Upper lobe of left lung (tissue), 6 donors: ENCODE data around the gene CFAP97D2. TPM values are rescaled to one million over a fixed set of nuclear protein-coding genes. Genes with fewer than 3 reads are reported as not detected.

ENCODE experiments used
- ATAC-seq, 2 donors: fragments of 200-7000 bp; cut with Tn5 transposase; one replicate each; pipeline ENCODE4 v1.9.1; 2022; ENCODE audit warnings: mild to moderate bottlenecking in 2 of 2, moderate library complexity in 2 of 2; ENCODE audit not compliant: low FRiP score in 2 of 2
- DNase-seq, 2 donors: peaks; one replicate each; pipeline ENCODE4 v3.0.0-alpha.2; 2019 to 2020
- H3K27ac ChIP-seq, 4 donors: fragments of 200-600 bp; sonication (generic); one replicate each; pipeline ENCODE4 v1.5.1; 2016 to 2019
- H3K27me3 ChIP-seq, 4 donors: fragments of 200-600 bp; sonication (generic); one replicate each; pipeline ENCODE4 v1.5.1; 2017 to 2019
- H3K36me3 ChIP-seq, 4 donors: fragments of 200-600 bp; sonication (generic); one replicate each; pipeline ENCODE4 v1.5.1; 2016 to 2019
- H3K4me1 ChIP-seq, 4 donors: fragments of 200-600 bp; sonication (generic); one replicate each; pipeline ENCODE4 v1.5.1; 2018 to 2019
- H3K4me3 ChIP-seq, 4 donors: fragments of 200-600 bp; sonication (generic); one replicate each; pipeline ENCODE4 v1.5.1; 2017 to 2019; ENCODE audit warnings: mild to moderate bottlenecking in 2 of 4, moderate library complexity in 1 of 4
- H3K9me3 ChIP-seq, 4 donors: fragments of 200-600 bp; sonication (generic); one replicate each; pipeline ENCODE4 v1.5.1; 2018 to 2019
- EP300 ChIP-seq, 4 donors: sonication (generic); formaldehyde crosslinking; IDR thresholded peaks; one replicate each; pipeline ENCODE4 v1.5.1; 2017; ENCODE audit warnings: antibody characterized with exemption in 4 of 4, control low read depth in 2 of 4
- POLR2A ChIP-seq, 4 donors: fragments of 450-650 bp; IDR thresholded peaks; one replicate each; pipeline ENCODE4 v1.5.1; 2016 to 2017; ENCODE audit warnings: antibody characterized with exemption in 4 of 4, mild to moderate bottlenecking in 2 of 4
- POLR2AphosphoS5 ChIP-seq, 2 donors: sonication (generic); formaldehyde crosslinking; IDR thresholded peaks; one replicate each; pipeline ENCODE4 v1.5.1; 2017; ENCODE audit warnings: antibody characterized with exemption in 2 of 2
- WGBS, 2 donors: methylation state at CpG; one replicate each; pipeline ENCODE4 v1.1.5; 2017 to 2018; 5-methylcytosine and 5-hydroxymethylcytosine counted together
- total RNA-seq, 6 donors: library from RNA; depleted of rRNA in 4 of 6; stranded (reverse); fragments of >200 nt in 4 of 6; gene quantifications; one replicate each; pipeline versions ENCODE4 v1.1.0 to v1.2.1, GENCODE V29; 2016 to 2021
- TF ChIP-seq, protein P1 (sequence below), 6 experiments: fragments of 450-650 bp in 4 of 6; fragments of 200-600 bp in 2 of 6; sonication (generic) in 2 of 6; IDR thresholded peaks; one replicate each; pipeline ENCODE4 v1.5.1; 2016 to 2019; ENCODE audit warnings: antibody characterized with exemption in 6 of 6
- donor health status: DM: no; HTN: no; CAD: no; lungs with moderate emphysema.
- donor health status: DM: no; HTN: yes; CAD: no; lungs with severe emphysema.

The CFAP97D2 gene
- total RNA-seq, 6 donors from 2014 or later: 0.67 to 3.6 (median 0.76) TPM; not detected in 3

DNA sequence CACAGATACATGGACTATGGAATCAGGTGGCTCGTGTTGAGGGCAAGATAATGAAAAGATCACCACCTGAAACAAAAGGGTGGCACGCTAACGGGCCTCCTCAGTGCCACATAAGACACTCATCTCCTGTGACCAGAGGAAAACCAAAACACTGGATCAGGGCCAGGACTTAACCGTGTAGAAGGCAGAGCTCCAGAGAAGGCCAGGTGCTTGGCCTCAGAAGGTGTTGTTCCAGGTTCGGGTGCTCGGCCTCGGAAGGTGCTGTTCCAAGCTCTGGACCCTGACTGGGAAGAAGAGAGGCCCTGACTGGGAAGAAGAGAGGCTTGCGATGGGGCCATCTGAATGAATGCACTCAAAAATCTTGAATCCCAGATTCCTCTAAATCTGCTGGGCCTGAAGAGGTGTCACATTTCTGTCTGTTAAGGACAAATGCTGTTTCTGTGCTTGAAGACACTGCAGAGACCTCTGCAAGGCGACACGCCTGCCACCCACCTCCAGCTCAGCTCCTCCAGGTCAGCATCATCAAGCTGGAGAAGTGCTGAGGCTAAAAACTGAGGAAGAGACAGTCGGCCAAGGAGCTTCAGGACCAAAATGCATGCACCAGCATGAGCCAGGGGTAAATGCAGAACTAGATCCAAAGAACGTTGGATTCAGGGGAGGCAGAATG is 44.0 kb upstream of the CFAP97D2 start:
- Histone ChIP-seq H3K27me3 (no peaks in the 10 kb centered on the region), H3K27ac (peak overlapping the region in 1 of 4 donors; percentile 11), H3K36me3 (no peaks in the 10 kb centered on the region), H3K4me3 (no peak overlapping the region), H3K4me1 (peaks cover 11 to 32% (median 17%) of the 10 kb centered on the region in 4 donors), H3K9me3 (no peaks in the 10 kb centered on the region)
- ATAC-seq (no peak), DNase-seq (no peak)
- TF ChIP-seq POLR2A (IDR thresholded peaks at IDR 0.05) (no peak), POLR2AphosphoS5 (IDR thresholded peaks at IDR 0.05) (no peak), EP300 (IDR thresholded peaks at IDR 0.05) (no peak)
- TF ChIP-seq, protein P1, sequence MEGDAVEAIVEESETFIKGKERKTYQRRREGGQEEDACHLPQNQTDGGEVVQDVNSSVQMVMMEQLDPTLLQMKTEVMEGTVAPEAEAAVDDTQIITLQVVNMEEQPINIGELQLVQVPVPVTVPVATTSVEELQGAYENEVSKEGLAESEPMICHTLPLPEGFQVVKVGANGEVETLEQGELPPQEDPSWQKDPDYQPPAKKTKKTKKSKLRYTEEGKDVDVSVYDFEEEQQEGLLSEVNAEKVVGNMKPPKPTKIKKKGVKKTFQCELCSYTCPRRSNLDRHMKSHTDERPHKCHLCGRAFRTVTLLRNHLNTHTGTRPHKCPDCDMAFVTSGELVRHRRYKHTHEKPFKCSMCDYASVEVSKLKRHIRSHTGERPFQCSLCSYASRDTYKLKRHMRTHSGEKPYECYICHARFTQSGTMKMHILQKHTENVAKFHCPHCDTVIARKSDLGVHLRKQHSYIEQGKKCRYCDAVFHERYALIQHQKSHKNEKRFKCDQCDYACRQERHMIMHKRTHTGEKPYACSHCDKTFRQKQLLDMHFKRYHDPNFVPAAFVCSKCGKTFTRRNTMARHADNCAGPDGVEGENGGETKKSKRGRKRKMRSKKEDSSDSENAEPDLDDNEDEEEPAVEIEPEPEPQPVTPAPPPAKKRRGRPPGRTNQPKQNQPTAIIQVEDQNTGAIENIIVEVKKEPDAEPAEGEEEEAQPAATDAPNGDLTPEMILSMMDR (IDR thresholded peaks at IDR 0.05): no peak
- WGBS, 2 donors: 61 to 83% methylated on average over 8 to 12 of the region's 12 CpGs

DNA sequence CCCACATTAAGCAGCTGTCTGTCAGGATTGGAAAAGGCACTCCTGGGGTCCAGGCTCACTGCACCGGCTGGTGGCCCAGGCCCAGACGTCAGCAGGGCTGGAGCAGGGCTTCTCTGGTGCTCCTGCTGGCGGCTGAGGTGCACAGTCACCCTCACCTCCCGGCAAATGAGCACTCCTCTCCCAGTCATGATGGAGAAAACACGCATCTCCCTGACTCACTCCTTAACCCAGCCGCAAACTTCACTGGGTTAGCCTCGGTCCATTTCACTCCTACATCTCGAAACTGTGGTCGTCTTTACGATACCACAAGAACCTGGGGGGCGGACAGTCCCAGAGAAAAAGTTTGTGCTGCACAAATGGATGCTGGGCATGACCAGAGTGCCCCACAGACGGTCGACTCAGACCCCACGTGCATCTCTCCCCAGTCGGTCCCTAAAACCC is 43.3 kb upstream of the CFAP97D2 start:
- Histone ChIP-seq H3K36me3 (no peaks in the 10 kb centered on the region), H3K27me3 (no peaks in the 10 kb centered on the region), H3K4me1 (peaks cover 4 to 27% (median 10%) of the 10 kb centered on the region in 4 donors), H3K27ac (no peak overlapping the region), H3K4me3 (no peak overlapping the region), H3K9me3 (no peaks in the 10 kb centered on the region)
- no peak for ATAC-seq
- DNase-seq: no peak
- WGBS, 2 donors: 80 to 95% methylated on average over 14 to 15 of the region's 15 CpGs
- TF ChIP-seq POLR2AphosphoS5 (IDR thresholded peaks at IDR 0.05) (no peak), EP300 (IDR thresholded peaks at IDR 0.05) (no peak), POLR2A (IDR thresholded peaks at IDR 0.05) (no peak)
- TF ChIP-seq, protein P1 (IDR thresholded peaks at IDR 0.05): no peak

DNA sequence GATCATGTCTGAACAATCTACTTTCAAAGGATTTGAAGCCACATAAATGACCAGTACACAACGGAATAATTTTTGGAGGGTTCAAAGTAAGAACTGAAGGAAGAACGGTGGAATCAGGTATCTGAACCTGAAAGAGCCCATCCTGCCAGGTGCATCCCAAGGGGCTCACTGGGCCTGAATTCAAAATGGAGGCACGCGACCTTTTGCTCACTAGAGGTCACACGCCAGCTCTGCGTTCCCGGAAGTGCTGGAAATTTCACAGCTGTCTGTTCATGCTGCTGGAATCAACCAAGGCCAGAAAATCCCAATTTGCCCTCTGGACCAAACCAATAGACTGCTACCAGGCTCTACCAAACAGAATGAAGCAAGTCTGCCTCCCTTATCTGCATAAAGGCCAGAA is 42.5 kb upstream of the CFAP97D2 start:
- TF ChIP-seq, protein P1 (IDR thresholded peaks at IDR 0.05): no peak
- TF ChIP-seq POLR2AphosphoS5 (IDR thresholded peaks at IDR 0.05) (no peak), EP300 (IDR thresholded peaks at IDR 0.05) (no peak), POLR2A (IDR thresholded peaks at IDR 0.05) (no peak)
- DNase-seq: no peak
- no peak for ATAC-seq
- no peaks in the 10 kb centered on the region for H3K9me3 ChIP-seq
- H3K4me3 ChIP-seq: no peak overlapping the region
- 92 to 93% methylated on average over 7 of the region's 7 CpGs for WGBS, 2 donors
- peaks cover under 1 to 18% (median 4%) of the 10 kb centered on the region in 4 donors for H3K4me1 ChIP-seq
- H3K27me3 ChIP-seq: no peaks in the 10 kb centered on the region
- no peaks in the 10 kb centered on the region for H3K36me3 ChIP-seq
- no peak overlapping the region for H3K27ac ChIP-seq

DNA sequence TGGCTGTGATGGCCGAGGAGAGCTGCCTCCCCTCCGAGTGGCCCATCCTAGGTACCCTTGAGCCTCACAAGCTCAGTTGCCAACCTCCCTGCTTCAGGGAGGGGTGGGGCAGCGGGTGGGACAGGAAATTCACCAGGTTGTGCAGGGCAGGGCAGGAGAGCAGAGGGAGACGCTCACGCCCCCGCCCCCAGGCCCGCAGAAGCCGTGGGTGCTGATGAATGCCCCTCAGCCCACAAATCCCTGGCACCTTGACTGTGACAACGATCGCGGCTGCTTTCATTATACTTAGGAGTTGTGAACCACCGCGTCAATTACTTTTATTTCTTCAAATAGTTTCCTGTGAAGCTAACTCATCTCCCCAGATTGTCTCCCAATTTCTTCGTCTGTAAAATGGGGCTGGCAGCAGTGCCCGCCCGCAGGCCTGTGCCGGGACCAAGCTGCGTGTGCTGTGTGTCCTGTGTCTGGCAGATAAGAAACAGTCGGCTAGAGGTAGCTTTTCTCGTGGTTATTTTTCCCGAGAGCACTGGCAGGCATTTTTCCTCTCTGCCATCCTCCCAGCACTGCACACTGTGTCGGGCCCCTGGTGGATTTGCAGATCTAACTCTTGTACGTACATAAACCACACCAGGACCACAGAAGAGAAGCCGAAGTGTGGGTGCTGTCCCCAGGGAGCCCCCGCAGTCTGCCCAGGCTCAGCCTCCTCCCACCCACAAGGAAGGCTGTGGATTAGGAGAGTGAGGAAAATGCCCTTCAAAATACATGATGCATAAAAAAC is 38.7 kb upstream of the CFAP97D2 start:
- no peak overlapping the region for H3K4me3 ChIP-seq
- TF ChIP-seq, protein P1 (IDR thresholded peaks at IDR 0.05): no peak
- no peak for TF ChIP-seq POLR2A (IDR thresholded peaks at IDR 0.05)
- no peak for TF ChIP-seq EP300 (IDR thresholded peaks at IDR 0.05)
- TF ChIP-seq POLR2AphosphoS5 (IDR thresholded peaks at IDR 0.05): no peak
- ATAC-seq (no peak), DNase-seq (no peak)
- H3K9me3 ChIP-seq: no peaks in the 10 kb centered on the region
- no peaks in the 10 kb centered on the region for H3K27me3 ChIP-seq
- H3K27ac ChIP-seq: peak overlapping the region in 2 of 4 donors; percentile 1 to 15
- 55 to 61% methylated on average over 25 of the region's 25 CpGs for WGBS, 2 donors
- H3K36me3 ChIP-seq: no peaks in the 10 kb centered on the region
- H3K4me1 ChIP-seq: peaks cover 11 to 25% (median 16%) of the 10 kb centered on the region in 4 donors
